WTC11 (cell line): ENCODE data around the gene C19orf25.

Experiments used
- ATF1 ChIP-seq: sonication (generic); formaldehyde crosslinking; IDR thresholded peaks from 2 replicates; pipeline ENCODE4 v1.8.1; 2023; ENCODE audit warnings: mild to moderate bottlenecking, moderate library complexity, missing genetic modification reagents
- CBFB ChIP-seq: sonication (generic); formaldehyde crosslinking; IDR thresholded peaks from 2 replicates; pipeline ENCODE4 v1.8.1; 2022; ENCODE audit warnings: mild to moderate bottlenecking, low read depth, missing genetic modification reagents
- CTCF ChIP-seq: fragments of 200-600 bp; IDR thresholded peaks from 2 replicates; pipeline ENCODE4 v1.8.0; 2022; ENCODE audit warnings: antibody characterized with exemption
- ESRRA ChIP-seq: sonication (generic); formaldehyde crosslinking; IDR thresholded peaks from 2 replicates; pipeline ENCODE4 v1.8.1; 2022; ENCODE audit warnings: mild to moderate bottlenecking, missing genetic modification reagents, borderline replicate concordance
- MAX ChIP-seq: sonication (generic); formaldehyde crosslinking; IDR thresholded peaks from 2 replicates; pipeline ENCODE4 v1.8.0; 2022; ENCODE audit warnings: mild to moderate bottlenecking, missing genetic modification reagents
- SOX15 ChIP-seq: fragments of 250-450 bp; sonication (Bioruptor Pico); IDR thresholded peaks from 2 replicates; pipeline ENCODE4 v1.9.0; 2021; ENCODE audit warnings: mild to moderate bottlenecking
- ZNF425 ChIP-seq: fragments of 250-450 bp; sonication (Bioruptor Pico); conservative IDR thresholded peaks from 2 replicates; pipeline ENCODE4 v1.9.0; 2021; ENCODE audit warnings: mild to moderate bottlenecking
- ZNF512 ChIP-seq: sonication (generic); formaldehyde crosslinking; IDR thresholded peaks from 2 replicates; pipeline ENCODE4 v1.8.1; 2022; ENCODE audit warnings: missing genetic modification reagents, borderline replicate concordance

- TF ChIP-seq ZNF425 (CRISPR knock-in tag) (no peak), CTCF (no peak), ZNF512 (no peak), ATF1 (CRISPR knock-in tag) (no peak), ESRRA (CRISPR knock-in tag) (no peak), CBFB (no peak), MAX (CRISPR knock-in tag) (no peak), SOX15 (CRISPR knock-in tag) (no peak)
Measured at GRCh38 chr19:1503925-1504773, 25.1 kb upstream of the C19orf25 start.
